Fibroblast of gingiva (primary cell): ENCODE measurements around the gene WNT7B.
A peak's percentile ranks its signal among the peaks of the same experiment; 100 is the strongest.

ENCODE experiments used
- DNase-seq: peaks from one replicate; pipeline ENCODE4 v3.0.0-alpha.2; 2011; ENCODE audit warnings: low read depth

Gene WNT7B

GRCh38 chr22:45995405-45996101, 18.6 kb upstream of the WNT7B start:
- DNase-seq: no peak

- DNase-seq: peak; percentile 53
These were observed 17.8 kb upstream of the WNT7B start for GRCh38 chr22:45994491-45995404.

DNA sequence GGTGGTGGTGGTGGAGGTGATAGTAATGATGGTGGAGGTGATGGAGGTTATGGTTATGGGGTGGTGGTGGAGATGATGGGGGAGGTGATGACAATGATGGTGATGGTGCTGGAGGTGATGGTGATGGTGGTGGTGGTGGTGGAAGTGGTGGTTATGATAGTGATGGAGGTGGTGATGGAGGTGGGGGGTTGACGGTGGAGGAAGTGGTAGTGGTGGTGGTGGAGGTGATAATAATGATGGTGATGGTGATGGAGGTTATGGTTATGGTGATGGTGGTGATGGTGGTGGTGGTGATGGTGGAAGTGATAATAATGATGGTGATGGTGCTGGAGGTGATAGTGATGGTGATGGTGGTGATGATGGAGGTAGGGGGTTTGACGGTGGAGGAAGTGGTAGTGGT, 16.9 kb upstream of the WNT7B start:
- DNase-seq: no peak

GRCh38 chr22:45993143-45993692, 16.3 kb upstream of the WNT7B start:
- DNase-seq: no peak

DNA sequence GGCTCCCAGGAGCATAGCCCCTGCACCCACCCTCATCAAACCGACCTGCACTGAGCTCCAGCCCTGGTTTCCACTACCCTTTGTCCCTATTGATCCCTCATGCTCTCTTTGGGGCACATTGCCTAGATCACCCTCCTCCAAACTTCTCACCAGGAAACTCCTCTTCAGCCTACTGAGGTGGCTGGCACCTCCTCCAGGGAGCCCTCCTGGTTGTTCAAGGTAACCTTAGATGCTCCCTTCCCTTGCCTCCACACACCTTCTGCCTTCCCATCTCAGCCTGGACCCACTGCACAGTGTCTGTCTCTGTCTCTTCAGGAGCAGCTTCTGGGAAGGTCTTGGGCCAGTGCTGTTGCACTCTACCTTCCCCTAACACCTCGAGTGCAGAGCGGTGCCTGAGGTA, 15.8 kb upstream of the WNT7B start:
- DNase-seq: no peak

DNA sequence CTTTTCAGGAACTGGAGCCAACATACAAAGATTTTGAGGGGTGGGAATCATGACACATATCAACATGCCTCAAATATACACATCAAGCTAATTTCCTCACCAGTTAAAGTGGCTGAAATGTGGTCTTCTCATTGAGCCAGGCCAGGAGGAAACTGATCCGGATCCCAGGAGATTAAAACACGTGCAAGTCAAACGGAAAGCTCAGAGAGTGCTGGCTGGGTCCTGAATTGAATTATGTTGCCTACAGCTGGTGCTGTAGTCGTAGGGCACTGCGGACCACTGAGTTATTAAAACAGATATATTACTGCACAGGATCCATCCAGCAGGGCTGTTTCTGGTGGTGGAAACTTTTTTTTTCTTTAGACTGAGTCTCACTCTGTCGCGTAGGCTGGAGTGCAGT, 14.1 kb upstream of the WNT7B start:
- peak; percentile 25 for DNase-seq

DNA sequence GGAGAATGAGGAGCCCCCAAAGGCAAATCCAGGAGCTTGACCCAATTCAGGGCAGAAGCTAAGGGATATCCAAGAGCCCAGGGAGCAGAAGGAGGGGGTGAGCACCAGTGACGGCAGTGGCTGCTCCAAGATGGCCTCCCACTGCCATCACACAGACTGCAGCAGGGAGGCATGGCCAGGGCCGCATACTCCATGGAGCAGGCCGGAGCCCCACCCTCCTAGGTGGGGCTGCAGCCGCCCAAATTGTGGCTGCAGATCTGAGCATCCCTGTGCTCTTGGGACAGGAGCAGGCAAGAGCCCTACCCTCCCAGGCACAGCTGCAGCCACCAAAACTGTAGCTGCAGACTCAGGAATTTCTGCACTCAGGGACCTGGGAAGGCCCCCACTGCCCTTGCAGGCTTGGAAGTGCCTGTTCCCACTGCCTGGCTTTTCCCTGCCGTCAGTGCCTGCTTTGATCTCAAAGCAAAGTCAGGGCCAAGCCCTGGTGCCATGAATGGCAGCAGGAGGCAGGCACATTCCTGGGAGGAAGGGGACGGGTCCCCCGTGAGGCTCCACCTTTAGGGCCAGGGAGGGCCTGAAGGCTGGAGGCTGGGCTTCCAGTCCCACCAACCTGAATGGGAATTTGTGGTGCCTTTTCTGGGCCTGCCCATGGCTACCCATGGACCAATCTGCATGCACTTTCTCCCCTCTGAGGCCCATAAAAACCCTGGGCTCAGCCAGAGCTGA, 10.3 kb upstream of the WNT7B start:
- no peak for DNase-seq

GRCh38 chr22:45984316-45984916, 7.5 kb upstream of the WNT7B start:
- no peak for DNase-seq

GRCh38 chr22:45983797-45984196, 6.8 kb upstream of the WNT7B start:
- no peak for DNase-seq

DNA sequence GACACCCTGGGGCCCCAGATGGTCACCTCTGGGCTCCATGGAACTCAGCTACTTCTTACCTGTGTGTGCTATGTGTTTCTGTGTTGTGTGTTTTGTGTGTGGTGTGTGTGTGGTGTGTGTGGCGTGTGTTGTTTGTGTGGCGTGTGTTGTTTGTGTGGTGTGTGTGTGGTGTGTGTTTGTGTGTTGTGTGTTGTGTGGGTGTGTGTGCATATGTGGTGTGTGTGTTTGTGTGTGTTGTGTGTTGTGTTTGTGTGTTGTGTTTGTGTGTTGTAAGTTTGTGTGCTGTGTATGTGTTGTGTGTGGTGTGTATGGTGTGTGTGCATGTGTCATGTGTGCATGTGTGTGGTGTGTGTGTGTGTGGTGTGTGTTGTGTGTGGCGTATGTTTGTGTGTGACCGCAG, 3.8 kb upstream of the WNT7B start:
- DNase-seq: no peak

GRCh38 chr22:45980268-45980570, 3.3 kb upstream of the WNT7B start:
- no peak for DNase-seq

- DNase-seq: no peak
These were observed 1.3 kb upstream of the WNT7B start for GRCh38 chr22:45978275-45978713.

- no peak for DNase-seq
These were observed 751 bp upstream of the WNT7B start for GRCh38 chr22:45977551-45978274.

DNA sequence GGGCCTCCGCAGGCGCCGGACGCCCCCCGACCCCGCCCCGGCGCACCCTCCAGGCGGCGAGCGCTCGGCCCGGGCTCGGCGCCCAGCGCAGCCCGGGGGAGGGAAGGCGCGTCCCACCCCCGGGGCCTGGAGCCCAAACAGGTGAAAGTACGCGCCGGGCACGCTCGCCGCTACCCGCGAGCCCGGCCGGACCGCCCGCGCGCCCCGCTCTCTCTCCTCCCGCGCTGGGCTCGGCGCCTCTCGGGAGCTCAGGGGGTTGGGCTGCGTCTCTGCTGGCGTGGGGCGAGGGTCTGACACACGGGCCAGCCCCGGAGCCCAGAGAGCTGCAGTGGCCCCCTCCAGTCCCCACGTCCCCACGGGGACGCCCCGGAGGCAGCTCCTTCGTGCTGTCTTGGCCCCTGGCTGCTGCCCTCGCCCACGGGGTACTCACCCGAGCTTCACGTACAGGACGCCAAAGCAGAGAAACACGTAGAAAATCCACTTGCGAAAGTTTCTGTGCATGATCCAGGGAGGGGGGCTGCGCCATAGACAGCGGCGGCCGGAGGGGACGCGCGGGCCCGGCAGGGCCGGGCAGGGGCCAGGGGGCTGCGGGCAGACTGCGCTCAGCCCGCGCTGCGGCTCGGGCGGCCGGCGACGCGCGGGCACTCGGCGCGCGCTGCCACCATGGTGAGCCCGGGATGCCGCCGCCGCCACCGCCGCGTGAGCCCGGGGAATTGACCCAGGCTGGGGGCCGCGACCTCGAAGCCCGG, 534 bp downstream of the WNT7B start:
- no peak for DNase-seq

GRCh38 chr22:45975164-45976161, 1.5 kb downstream of the WNT7B start:
- no peak for DNase-seq

DNA sequence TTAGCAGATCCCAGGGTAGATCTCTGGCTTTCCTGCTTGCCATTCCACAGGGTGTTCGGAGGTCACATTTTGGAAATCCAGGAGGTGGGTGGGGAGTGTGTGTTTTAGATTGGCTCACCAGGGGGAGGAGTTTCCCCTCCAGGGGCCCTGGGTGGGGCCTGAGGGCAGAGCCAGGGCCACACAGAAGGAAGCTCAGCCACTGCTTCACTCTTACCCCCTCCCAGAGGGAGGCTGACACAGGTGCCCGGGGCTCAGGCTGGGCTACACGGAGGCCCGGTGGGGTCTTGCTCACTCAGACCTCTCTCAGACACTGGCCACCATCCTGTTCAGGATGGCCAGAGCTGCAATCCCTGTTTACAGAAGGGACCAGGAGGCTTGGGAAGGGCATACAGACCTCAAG, 2.5 kb downstream of the WNT7B start:
- DNase-seq: no peak

GRCh38 chr22:45972889-45973253, 4.1 kb downstream of the WNT7B start:
- no peak for DNase-seq

DNA sequence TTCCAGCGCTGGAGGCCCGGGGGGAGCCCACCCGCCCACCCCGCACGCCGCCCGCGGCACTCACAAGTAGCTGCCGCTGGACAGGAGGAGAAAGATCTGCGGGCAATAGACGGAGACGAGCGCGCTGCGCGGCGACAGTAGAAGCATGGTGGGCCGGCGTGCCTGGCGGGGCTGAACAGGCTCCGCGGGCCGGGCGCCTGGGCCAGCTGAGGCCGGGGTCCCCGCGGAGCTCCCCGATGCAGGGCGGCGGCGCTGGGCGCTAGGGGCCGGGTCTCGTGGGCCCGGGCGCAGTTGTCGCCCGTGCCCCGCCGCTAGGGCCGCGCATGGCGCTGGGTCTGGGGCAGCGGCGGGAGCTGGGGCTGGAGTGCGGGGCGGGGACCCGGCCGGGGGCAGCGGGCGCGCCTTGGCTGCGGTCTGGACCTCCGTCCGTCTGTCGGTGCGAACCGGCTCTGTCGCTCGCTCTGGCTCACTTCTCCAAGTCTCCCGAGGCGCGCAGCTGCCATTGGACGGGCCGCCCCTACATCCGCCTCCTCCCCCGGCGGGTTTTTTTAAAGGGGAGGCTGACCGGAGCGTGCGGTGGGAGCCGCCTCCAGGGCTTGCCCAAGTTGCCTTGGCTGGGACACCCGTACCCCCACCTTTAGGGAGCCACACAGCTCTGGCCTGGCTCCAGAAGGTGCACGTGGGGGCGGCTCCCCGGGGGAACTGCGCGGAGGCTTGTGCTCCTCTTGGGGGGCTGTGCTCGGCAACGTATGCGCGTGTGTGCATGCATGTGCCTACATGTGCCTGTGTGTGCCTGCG, 4.7 kb downstream of the WNT7B start:
- DNase-seq: no peak
